COR-L47 (cell line): ENCODE measurements around the gene EPHX1.
"Not testable (repeated sequence)": the region's sequence is repeated elsewhere in the genome, so short reads cannot be mapped to it uniquely, and the experiment has no call there.

Source experiments
- DNase-seq: peaks from one replicate; lab custom pipeline; 2025; lab: John Stamatoyannopoulos, UW

Gene EPHX1

DNA sequence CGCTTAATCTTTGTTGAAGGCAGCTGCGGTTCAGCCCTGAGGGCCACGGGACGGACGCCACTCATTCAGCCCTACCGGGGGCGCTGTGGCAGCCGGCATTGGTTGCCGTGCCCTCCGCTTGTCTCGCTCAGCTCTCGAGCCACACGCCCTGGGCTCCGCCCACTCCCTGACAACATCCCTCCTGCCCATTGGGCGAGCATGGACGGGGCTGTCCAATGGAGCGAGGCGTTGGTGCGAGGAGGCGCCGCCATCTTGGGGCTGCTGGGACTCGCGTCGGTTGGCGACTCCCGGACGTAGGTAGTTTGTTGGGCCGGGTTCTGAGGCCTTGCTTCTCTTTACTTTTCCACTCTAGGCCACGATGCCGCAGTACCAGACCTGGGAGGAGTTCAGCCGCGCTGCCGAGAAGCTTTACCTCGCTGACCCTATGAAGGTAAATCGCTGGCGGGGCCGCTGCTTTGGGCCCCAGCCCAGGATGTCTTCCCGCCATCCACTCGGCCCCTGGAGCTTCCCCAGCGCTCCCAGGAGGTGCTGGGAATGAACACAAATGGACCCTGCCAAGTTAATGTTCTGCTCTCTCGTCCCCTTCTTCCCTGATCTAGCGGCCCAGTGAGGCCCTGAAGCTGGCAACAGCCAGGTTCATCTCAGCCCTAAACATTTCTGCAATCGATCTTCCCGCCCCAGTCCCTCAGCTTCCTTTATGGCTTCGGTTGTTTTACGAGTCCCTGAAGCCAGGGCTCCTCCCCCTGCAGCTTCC is 32.2 kb upstream of the EPHX1 start, which contains the start of gene SRP9:
Gene SRP9 (plus strand): TSS at position 244 of the 754 bp plus-strand sequence. CDS start 115 bp downstream, at position 359.
- DNase-seq, result peak; percentile 99

DNA sequence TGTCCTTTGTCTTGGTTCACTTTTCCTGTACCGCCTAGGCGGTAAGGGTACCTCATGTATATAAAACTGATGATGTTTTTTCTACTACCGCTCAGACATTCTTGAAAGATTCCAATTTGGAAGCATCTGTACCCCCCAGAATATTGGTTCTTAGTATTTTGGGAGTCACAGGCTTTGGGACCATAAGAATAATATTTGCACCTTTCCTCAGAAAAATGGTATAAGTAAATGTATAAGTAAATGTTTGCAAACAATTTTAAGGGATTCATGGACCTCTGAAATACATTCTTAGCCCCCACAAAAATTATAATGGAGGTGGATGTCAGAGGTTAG is 31.6 kb upstream of the EPHX1 start:
- no peak for DNase-seq

DNA sequence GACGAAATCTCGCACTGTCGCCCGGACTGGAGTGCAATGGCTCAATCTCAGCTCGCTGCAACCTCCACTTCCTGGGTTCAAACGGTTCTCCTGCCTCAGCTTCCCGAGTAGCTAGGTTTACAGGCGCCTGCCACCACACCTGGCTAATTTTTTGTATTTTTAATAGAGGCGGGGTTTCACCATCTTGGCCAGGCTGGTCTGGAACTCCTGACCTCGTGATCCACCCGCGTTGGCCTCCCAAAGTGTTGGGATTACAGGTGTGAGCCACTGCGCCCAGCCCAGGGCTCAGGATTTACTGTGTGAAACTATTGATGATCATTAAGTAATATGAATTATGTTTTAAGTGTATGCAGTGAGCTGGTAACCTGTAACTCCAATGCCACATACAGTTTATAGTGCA is 30.8 kb upstream of the EPHX1 start:
- not testable (repeated sequence) for DNase-seq

GRCh38 chr1:225780134-225780533 is 29.8 kb upstream of the EPHX1 start:
- no peak for DNase-seq

GRCh38 chr1:225780630-225781029 is 29.3 kb upstream of the EPHX1 start:
- DNase-seq, result no peak

GRCh38 chr1:225789142-225789541 is 20.8 kb upstream of the EPHX1 start:
- DNase-seq, result not testable (repeated sequence)

DNA sequence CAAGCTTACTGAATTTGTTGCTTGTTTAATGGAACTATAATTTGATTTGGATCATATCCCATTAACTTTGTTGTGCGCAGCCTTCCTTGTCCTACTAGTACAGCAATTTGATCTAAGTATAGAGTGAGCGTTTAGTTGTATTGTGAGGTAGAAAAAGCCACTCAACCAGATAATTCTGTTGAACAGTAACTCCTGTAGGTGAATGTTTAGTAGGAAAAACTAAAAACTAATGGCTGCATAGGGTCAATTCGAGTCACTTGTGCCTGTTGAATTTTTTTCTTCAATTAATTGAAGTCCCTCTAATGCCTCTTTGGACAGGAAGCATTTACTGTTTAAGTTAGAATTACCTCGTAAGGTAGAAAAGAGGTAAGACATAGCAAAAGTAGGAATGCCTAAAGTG is 15.0 kb upstream of the EPHX1 start:
- no peak for DNase-seq

GRCh38 chr1:225796097-225796496 is 13.8 kb upstream of the EPHX1 start:
- not testable (repeated sequence) for DNase-seq

DNA sequence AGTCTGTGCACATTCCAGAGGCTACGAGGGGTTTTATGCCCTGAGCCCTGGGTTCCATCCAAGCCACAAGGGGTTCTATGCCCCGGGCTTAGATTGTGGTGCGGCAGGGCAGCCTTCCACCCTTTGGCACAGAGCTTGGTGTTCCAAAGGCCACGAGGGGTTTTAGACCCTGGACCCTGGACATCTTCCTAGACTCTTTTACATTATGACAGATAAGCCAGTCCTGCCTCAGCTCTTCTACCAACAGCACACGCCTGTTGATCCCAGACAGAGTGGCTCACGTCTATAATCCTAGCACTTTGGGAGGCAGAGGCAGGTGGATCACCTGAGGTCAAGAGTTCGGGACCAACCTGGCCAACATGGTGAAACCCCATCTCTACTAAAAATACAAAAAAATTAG is 8.8 kb upstream of the EPHX1 start:
- not testable (repeated sequence) for DNase-seq

- no peak for DNase-seq
Observed at GRCh38 chr1:225806249-225806648, 3.7 kb upstream of the EPHX1 start.

- not testable (repeated sequence) for DNase-seq
Observed at GRCh38 chr1:225806736-225807135, 3.2 kb upstream of the EPHX1 start.

- DNase-seq, result no peak
Observed at GRCh38 chr1:225808136-225808535, 1.8 kb upstream of the EPHX1 start.

GRCh38 chr1:225810579-225811538 is 935 bp downstream of the EPHX1 start:
- not testable (repeated sequence) for DNase-seq

- no peak for DNase-seq
Observed at GRCh38 chr1:225811622-225812487, 1.9 kb downstream of the EPHX1 start.

GRCh38 chr1:225812488-225813213 is 2.7 kb downstream of the EPHX1 start:
- DNase-seq, result no peak

DNA sequence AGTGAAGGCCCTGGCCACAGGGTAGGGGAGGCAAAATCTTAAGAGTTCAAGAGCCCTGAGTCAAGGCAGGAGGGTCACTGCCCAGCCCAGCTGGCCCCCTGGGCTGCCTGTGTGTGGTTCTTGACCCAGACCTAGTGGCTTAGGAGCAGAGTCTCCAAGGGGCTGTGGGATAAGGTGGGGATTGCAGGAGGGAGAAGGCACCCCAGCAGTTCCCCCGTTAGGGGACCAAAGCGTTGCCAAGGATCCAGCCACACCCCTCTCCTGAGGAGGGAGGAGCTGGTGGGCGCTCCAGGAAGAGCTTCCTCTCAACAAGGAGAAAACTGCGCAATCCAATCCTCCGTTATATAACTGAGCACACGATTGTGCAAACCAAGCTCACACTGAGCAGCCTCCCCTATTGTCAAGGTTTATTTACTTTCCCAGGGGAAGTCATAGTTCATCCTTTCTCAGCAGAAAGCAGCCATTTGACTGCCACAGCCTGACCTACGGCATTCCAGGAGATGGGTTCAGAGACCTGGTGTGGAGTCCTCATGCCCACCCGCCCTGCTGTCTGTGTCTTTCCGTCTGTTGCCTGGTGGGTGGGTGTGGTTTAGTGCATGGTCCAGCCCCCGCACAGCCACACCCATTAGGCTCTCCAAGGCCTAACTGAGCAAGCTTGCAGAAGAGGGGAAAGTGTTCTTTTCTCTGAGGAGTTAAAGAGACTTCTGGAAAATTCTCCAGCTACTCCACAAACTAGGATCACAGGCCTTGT is 3.5 kb downstream of the EPHX1 start:
- DNase-seq, result peak; percentile 28

GRCh38 chr1:225814381-225814780 is 4.5 kb downstream of the EPHX1 start:
- DNase-seq, result no peak

DNA sequence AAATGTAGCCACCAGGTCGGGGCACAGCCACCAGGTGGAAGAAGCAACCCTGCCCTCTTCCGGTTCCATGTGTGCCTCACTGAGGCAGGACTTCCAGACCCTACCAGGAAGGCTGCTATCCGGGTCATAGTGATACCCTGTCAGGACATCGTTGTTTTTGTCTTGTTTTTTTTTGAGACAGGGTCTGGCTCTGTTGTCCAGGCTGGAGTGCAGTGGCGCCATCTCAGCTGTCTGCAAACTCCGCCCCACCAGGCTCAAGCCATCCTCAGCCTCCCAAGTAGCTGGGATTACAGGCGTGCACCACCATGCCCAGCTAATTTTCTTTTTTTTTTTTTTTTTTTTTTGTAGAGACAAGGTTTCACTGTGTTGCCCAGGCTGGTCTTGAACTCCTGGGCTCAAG is 5.2 kb downstream of the EPHX1 start:
- DNase-seq, result not testable (repeated sequence)

GRCh38 chr1:225815526-225816178 is 5.7 kb downstream of the EPHX1 start:
- no peak for DNase-seq
